Epithelial cell of proximal tubule (primary cell): ENCODE measurements around the gene PANX2. TPM values are rescaled to one million over a fixed set of nuclear protein-coding genes. Genes with fewer than 3 reads are reported as not detected.
"Not testable (repeated sequence)": the region's sequence is repeated elsewhere in the genome, so short reads cannot be mapped to it uniquely, and the experiment has no call there.

Source experiments
- DNase-seq: peaks from one replicate; pipeline ENCODE4 v3.0.0-alpha.2; 2011; ENCODE audit warnings: low read depth
- H3K4me3 ChIP-seq: 2 replicates; pipeline ENCODE4 v1.5.1; 2011; ENCODE audit warnings: low read depth, mild to moderate bottlenecking, low read length
- total RNA-seq: library from RNA; depleted of rRNA; stranded (reverse); fragments of >200 nt; gene quantifications from 2 replicates; pipeline ENCODE4 v1.2.3, GENCODE V29; 2015
- TF ChIP-seq, protein P1 (sequence below): conservative IDR thresholded peaks from 2 replicates; pipeline ENCODE4 v1.5.1; 2012; ENCODE audit warnings: low read depth, mild to moderate bottlenecking, low read length

PANX2 gene
- total RNA-seq, 1 donor from 2014 or later: 0.12 TPM

GRCh38 chr22:50141462-50141861, 29.1 kb upstream of the PANX2 start:
- TF ChIP-seq, protein P1, sequence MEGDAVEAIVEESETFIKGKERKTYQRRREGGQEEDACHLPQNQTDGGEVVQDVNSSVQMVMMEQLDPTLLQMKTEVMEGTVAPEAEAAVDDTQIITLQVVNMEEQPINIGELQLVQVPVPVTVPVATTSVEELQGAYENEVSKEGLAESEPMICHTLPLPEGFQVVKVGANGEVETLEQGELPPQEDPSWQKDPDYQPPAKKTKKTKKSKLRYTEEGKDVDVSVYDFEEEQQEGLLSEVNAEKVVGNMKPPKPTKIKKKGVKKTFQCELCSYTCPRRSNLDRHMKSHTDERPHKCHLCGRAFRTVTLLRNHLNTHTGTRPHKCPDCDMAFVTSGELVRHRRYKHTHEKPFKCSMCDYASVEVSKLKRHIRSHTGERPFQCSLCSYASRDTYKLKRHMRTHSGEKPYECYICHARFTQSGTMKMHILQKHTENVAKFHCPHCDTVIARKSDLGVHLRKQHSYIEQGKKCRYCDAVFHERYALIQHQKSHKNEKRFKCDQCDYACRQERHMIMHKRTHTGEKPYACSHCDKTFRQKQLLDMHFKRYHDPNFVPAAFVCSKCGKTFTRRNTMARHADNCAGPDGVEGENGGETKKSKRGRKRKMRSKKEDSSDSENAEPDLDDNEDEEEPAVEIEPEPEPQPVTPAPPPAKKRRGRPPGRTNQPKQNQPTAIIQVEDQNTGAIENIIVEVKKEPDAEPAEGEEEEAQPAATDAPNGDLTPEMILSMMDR: no peak
- H3K4me3 ChIP-seq: no peak overlapping the region
- DNase-seq: no peak

DNA sequence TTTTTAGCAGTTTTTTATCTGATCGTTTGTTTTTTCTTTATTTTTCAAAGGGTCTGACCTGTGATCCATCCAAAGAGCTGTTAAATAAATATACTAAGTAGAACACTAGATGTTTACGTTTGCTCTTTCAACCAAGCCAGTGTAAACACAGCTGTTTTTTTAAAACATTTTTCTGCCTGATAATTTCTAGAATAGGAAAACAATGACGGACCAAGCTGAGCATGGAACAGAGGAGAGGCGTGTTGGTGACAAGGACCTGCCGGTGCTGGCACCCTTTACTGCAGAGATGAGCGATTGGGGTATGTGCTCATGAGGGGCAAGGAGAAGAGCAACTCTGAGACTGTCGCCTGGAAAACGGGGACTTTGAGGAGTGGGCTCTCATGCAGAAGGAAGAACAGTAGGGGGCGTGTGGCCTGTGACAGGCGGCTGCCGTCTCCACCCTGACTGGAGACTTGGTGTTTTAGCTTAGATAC, 28.6 kb upstream of the PANX2 start:
- TF ChIP-seq, protein P1: peak; percentile 5
- no peak for DNase-seq

DNA sequence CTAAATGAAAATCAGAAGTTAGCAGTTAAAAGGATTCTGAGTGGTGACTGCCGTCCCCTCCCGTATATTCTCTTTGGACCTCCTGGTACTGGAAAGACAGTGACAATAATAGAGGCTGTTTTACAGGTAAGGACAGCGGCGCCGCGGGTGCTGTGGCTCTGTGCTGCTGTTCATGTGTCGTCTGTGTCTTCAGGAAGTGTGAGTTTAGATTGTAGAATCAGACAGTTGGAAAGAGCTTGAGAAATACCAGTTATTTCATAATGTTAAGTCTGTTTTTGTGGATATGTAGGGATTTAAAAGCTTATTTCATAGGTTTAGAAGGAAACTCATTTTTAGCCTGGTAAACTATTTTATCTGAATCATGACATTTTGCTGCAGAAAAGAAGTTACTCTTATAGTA, 27.4 kb upstream of the PANX2 start:
- TF ChIP-seq, protein P1: no peak
- H3K4me3 ChIP-seq: no peak overlapping the region
- DNase-seq: no peak

More for the DNA sequence above, 28.6 kb upstream of the PANX2 start:
- H3K4me3 ChIP-seq: no peak overlapping the region

DNA sequence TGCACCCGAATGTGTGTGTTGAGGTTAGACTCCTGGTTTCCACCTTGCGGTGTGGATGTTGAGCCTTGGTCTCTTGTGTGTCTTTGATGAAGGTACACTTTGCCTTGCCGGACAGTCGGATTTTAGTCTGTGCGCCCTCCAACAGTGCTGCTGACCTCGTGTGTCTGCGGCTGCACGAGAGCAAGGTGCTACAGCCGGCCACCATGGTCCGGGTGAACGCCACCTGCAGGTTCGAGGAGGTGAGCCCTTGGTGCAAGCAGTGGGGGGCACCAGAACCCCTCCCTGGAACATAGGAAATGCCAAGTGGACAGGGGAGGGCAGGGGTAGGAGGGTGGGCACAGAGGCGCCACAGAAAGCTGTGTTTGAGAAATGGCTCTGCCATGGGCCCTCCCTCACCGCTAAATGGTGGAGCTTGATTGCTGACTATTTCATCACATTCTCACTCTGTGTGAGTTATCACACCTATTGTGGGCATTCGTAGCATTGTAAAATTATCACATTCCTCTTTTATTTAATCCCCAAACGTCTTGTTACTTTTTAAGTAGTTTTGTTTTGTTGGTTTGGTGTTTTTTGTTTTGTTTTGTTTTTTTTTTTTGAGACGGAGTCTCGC, 26.4 kb upstream of the PANX2 start:
- H3K4me3 ChIP-seq: no peak overlapping the region
- TF ChIP-seq, protein P1: no peak
- no peak for DNase-seq

- TF ChIP-seq, protein P1: no peak
- no peak for DNase-seq
- no peak overlapping the region for H3K4me3 ChIP-seq
These were observed 24.7 kb upstream of the PANX2 start for GRCh38 chr22:50145721-50146438.

DNA sequence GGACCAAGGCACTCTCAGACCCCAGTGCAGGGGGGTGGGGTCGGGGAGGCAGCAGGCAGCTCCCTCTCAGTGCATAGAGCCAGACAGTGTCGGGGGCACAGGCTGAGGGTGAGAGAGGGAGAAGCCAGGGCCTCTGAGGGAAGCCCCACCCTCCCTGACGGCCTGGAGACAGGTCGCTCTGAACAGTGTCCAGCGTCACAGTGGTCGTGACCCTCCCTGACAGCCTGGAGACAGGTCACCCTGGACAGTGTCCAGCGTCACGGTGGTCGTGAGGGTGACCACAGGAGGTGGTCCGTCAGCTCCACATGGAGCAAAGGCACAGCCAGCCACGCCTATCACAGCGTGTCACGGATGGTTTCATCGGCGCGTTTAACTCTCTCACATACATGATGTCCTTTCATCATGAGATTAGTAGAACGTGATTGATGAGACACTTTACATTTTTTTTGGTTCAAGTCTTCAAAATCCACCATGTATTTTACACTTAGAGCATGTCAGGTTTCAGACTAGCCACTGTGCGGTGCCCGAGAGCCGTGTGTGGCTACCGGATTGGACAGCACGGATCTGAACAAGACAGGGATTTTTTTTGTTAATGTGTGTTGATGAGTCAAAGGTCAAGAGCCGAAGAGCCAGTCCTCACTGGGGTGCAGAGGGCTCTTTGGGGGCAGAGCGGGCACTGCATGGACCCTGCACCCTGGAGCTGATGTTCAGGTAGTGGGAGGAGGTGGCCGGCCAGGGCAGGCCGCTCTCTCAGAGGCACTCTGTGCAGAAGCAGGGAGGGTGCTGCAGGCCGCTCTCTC, 23.9 kb upstream of the PANX2 start:
- DNase-seq: peak; percentile 26
- no peak overlapping the region for H3K4me3 ChIP-seq
- TF ChIP-seq, protein P1: peak; percentile 98

DNA sequence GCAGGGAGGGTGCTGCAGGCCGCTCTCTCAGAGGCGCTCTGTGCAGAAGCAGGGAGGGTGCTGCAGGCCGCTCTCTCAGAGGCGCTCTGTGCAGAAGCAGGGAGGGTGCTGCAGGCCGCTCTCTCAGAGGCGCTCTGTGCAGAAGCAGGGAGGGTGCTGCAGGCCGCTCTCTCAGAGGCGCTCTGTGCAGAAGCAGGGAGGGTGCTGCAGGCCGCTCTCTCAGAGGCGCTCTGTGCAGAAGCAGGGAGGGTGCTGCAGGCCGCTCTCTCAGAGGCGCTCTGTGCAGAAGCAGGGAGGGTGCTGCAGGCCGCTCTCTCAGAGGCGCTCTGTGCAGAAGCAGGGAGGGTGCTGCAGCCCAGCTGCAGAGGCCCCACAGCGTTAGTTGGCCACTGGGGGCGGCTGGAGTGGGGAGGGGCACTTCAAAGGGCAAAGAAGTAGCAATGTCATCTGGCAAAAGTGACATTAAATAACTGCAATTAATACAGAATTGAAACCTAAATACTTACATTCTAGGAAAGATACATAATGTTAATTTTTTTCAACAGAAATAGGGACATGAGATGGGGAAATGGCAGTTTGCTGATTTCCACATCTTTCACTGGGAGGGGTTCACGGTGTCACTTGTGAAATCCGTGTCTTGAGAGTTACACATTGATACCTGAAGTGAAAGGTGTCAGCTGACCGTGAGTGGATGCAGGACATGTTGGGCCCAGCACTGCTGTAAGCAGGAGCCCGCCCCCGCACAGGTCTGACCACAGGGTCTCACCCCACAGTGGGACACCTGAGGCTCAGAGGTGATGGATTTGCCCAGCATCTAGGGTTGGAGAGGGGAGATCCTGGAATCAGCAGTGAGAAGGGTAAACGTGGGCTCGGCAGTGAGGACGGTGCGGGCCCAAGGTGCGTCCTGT, 23.0 kb upstream of the PANX2 start:
- DNase-seq, H3K4me3 ChIP-seq: not testable (repeated sequence)
